Stimulated activated CD4-positive, alpha-beta T cell treated with anti-CD3 and anti-CD28 coated beads, TNF-alpha, amount 100 ng/mL, for 24 hours (primary cell): Measurements from ENCODE around the gene ECHDC1.
A peak's percentile ranks its signal among the peaks of the same experiment; 100 is the strongest.
"Not testable (repeated sequence)": the region's sequence is repeated elsewhere in the genome, so short reads cannot be mapped to it uniquely, and the experiment has no call there.

ENCODE experiments used
- DNase-seq, 3 experiments: peaks; one replicate each; pipeline ENCODE4 v3.0.0-alpha.2; 2020; ENCODE audit warnings: low read depth in 3 of 3

ECHDC1 gene

DNA sequence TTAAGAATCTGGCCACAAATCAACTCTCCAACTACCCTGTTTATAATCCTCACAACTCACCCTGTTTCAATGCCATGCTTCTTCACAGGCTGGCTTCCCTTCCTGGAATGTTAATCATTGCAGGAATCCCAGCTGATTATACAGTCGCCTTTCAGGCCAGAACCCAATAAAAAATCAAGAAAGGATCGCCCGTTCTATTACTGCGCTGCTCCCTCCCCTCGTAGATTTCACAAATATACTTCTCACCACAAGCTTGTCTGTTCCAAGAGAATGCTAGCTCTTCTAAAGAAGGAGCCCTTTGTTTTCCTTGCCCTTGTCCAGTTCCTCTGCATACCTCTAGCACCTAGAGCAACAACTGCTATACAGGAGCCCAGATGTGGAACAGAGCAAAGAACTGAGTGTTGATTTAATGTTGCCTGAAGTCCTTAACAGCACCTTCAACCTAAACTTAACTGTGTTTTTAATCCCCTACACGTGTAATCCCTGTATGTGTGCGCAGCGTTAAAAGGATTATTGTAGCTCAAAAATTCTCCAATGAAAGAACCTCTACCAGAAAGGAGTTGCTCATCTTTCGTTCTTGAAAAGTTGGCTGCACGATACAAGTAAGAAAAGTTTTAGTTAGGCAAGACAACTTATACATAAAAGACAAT is 988 bp downstream of the ECHDC1 start:
- no peak for DNase-seq

- DNase-seq: no peak
Observed at GRCh38 chr6:127341471-127342202, 1.8 kb downstream of the ECHDC1 start.

DNA sequence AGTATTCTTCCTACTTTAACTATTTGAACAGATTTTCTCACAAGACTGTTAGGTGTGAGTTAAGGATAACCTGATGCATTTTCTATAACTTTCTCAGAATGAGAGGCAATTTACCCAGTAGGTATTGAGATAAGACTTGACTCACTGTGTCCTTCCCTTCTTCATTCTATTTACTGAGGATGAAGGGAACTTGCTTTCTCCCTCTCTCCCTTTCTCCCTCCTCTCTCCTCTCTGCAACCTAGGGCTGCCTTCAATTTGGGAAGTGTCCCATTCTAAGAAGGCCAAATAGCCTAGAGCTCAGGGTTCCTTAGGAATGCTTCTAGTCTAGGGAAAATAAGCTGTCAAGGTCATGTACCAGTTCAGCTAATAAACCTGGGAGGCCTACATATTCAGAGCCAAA is 3.2 kb downstream of the ECHDC1 start:
- no peak for DNase-seq

- DNase-seq: no peak
Observed at GRCh38 chr6:127338936-127339335, 4.5 kb downstream of the ECHDC1 start.

GRCh38 chr6:127332383-127332961 is 10.9 kb downstream of the ECHDC1 start:
- DNase-seq: no peak

- not testable (repeated sequence) for DNase-seq
Observed at GRCh38 chr6:127331256-127331655, 12.2 kb downstream of the ECHDC1 start.

DNA sequence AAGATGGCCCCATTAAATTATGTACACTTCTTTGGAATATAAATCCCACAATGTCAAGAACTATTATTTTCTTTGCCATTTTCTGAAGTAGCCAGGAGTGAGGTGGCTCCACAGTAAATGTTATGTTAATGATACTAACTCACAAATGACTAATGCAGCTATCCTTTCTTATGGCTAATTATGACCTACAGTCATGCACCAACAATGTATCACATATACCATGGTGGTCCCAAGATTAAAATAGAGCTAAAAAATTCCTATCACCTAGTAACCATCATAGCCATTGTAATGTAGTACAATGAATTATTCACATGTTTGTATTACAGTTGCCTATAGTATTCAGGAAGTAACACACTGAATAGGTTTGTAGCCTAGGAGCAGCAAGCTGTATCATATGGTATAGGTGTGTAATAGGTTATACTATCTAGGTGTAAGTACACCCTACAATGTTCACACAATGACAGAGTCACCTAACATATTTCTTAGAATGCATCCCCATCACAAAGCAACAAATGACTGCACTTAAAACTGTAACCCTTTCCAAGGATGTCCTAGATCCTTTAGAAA is 15.3 kb downstream of the ECHDC1 start:
- no peak for DNase-seq

DNA sequence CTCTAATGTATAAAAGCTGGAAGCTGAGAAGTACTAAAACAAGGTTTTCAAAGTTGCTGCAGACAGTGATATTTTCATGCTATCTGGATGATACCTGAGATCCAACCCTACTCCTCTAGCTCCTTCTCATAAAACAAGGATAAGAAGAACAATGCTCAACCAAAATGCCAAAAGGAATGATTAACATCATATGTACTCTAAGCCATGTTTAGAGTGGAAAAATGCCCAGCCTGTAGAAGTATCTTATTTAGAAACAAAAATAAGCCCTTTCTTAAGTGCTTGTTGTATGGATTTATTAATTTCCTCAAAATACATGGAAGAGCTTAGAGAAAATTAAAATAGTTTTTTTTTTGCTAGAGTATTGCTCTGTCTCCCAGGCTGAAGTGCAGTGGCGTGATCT is 23.7 kb downstream of the ECHDC1 start:
- DNase-seq: no peak

DNA sequence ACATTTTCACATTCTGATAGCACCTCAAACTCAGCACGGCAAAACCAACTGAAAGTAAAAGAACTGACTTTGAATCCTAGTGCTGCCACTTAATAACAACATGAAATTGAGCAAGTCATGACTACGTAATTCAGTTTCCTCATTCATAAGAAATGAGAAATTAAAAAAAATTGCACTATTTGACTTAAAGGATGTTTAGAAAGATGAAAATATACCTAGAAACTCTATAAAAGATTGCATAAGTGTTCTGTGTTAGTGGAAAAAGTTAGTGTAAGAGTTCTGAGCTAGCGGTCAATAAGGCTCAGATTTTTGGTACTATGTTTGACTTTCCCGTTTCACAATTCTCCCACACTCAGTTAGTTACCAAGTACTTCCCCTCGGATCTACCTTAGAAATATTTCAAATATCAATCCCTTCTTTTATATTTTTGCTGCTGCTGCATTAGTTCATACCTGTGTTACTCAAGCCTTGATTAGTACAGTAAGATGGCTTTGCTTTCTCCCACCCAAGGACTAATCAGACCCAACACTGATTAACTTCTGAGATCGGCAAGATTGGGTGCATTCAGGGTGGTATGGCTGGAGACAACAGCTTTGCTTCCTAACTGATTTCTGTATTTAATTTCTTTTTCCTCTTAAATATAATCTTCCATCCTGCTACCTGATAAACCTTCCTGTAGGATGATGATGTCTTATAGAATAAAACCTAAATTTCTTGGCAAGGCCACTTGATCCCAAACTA is 25.9 kb downstream of the ECHDC1 start:
- DNase-seq: no peak

DNA sequence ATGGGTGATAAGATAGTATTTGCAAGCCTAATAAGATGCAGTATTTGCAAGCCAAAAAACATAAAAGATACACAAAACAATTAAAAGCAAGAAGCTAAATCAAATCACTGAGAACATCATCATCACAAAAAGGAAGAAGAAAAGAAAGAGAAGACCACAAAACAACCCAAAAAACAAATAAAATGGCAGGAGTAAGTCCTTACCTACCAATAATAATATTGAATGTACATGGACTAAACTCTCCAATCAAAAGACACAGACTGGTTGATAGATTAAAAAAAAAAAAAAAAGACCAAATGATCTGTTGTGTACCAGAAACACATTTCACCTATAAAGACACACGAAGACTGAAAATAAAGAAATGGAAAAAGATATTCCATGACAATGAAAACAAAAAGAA is 37.7 kb downstream of the ECHDC1 start:
- DNase-seq: no peak

GRCh38 chr6:127303917-127304316 is 39.5 kb downstream of the ECHDC1 start:
- DNase-seq: no peak

DNA sequence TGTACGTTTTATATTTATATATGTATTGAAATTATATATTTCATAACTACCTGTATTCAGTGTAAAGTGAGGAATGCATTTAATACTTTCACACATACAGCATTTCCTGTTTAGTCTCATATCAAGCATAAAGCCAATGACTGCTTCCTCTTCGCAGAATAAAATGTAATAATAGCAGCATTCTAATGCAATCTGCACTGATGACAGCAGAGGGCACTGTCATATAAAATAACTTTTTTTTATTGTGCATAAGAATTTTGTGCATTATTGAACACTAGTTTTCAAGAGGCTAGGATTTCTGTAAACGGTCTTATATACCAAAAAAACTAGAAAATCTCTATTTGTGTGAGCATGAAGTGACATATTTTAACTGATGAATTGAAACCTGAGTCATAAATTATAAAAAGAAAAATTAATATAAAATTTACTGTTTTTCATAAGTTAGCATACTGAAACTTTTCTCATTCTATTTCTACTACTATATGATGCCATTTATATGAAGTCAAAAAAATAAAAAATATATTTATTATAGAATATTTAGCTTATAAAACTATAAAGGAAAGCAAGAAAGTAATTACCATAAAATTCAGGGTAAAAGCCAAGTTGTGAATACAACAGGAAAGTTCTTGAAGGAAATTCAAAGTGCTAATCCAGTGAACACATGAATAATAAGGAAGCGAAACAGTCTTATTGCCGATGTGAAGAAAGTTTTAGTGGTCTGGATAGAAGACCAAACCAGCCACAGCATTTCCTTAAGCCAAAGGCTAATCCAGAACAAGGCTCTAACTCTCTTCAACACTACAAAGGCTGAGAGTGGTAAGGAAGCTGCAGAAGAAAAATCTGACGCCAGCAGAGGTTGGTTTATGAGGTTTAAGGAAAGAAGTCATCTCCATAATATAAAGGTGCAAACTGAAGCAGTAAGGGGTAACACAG is 40.4 kb downstream of the ECHDC1 start:
- peak in 2 of 3 experiments; percentile 5 to 21 for DNase-seq

- no peak for DNase-seq
Observed at GRCh38 chr6:127301199-127301700, 42.2 kb downstream of the ECHDC1 start.

DNA sequence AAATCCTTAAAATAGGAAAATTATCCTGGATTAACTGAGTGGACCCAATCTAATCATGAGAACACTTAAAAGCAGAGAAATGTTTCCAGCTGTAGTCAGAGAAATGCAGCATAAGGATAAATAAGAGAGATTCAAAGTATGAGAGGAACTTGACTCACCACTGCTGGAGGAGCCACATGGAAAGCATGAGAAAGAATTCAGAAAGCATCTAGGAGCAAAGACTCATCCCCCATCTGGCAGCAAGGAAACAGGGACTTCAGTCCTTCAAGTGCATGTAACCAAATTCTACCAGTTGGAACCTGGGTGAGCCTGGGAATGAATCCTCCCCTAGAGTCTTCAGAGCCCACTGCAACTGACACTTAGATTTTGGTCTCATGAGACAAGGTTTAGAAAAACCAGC is 43.0 kb downstream of the ECHDC1 start:
- no peak for DNase-seq

DNA sequence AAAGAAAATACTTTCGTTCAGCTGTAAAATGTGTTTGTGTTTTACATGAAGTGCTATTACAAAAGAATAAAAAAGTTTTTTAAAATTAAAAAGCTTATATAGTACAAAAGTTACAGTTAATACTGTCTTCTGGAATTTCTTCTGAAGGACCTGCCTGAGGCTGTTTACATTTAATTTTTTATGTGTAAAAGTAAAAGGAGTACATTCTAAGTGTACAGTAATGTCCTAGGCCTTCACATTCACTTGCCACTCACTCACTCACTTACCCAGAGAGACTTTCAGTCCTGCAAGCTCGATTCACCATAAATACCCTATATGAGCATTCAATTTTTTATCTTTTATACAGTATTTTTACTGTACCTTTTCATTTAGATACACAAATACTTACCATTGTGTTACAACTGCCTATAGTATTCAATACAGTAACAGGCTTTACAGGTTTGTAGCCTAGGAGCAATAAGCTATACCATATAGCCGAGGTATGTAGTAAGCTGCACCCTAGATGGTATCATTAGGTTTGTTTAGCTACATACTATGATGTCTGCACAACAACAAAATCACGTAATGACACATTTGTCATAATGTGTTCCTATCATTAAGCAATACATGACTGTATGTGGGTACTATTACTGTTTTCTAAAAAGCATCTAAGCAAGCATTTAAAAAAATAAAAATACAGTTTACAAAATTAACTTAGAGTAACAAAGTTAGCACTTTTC is 43.7 kb downstream of the ECHDC1 start:
- no peak for DNase-seq

- no peak for DNase-seq
Observed at GRCh38 chr6:127298475-127298874, 44.9 kb downstream of the ECHDC1 start.

- no peak for DNase-seq
Observed at GRCh38 chr6:127297502-127298070, 45.8 kb downstream of the ECHDC1 start.

DNA sequence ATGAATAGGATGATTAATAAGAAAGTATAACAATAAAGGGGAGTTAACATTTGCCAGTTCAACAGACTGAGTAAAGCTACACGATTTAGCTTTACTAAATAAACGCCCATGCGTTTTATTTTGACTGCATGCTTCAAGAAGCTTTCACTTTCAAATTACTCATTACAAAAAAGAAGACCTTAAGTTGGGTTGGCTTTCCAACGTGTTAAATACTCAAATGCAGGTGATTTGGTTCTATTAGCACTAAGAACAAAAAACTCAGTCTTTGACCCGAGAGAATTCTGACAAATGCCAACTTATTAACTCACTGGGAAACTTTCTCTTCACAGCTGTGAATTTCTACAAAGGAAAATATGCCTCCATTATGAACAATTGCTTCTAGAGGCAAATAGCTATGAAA is 51.9 kb downstream of the ECHDC1 start:
- DNase-seq: no peak

- DNase-seq: no peak
Observed at GRCh38 chr6:127290391-127291265, 52.8 kb downstream of the ECHDC1 start.
